GM23338 (cell line): Measurements from ENCODE around the gene CYCS. TPM values are rescaled to one million over a fixed set of nuclear protein-coding genes. Genes with fewer than 3 reads are reported as not detected.

ENCODE experiments used
- ATAC-seq: fragments of 200-7000 bp; cut with Tn5 transposase; 3 replicates; pipeline ENCODE4 v1.9.1; 2020
- DNase-seq: peaks from one replicate; pipeline ENCODE4 v3.0.0-alpha.2; 2015; ENCODE audit warnings: low spot score
- H2AFZ ChIP-seq: fragments of 200-600 bp; sonication (generic); 2 replicates; pipeline ENCODE4 v1.8.0; 2016; ENCODE audit warnings: antibody characterized with exemption, mild to moderate bottlenecking, moderate library complexity
- H3F3A ChIP-seq: fragments of 200-600 bp; sonication (generic); replicated peaks from 2 replicates; pipeline ENCODE4 v1.8.0; 2017; ENCODE audit warnings: antibody characterized with exemption, mixed run types, low read depth
- H3K27ac ChIP-seq: fragments of 200-600 bp; sonication (generic); 2 replicates; pipeline ENCODE4 v1.6.1; 2016; ENCODE audit warnings: low read depth
- H3K27me3 ChIP-seq: fragments of 200-600 bp; sonication (generic); 2 replicates; pipeline ENCODE4 v1.8.0; 2016; ENCODE audit warnings: mild to moderate bottlenecking, mixed run types, moderate library complexity; ENCODE audit not compliant: insufficient read depth
- H3K36me3 ChIP-seq: fragments of 200-600 bp; sonication (generic); 2 replicates; pipeline ENCODE4 v1.8.0; 2016; ENCODE audit warnings: mild to moderate bottlenecking; ENCODE audit not compliant: insufficient read depth
- H3K4me1 ChIP-seq: fragments of 200-600 bp; sonication (generic); 2 replicates; pipeline ENCODE4 v1.8.0; 2016; ENCODE audit warnings: mild to moderate bottlenecking, moderate library complexity; ENCODE audit not compliant: insufficient read depth
- H3K4me2 ChIP-seq: fragments of 200-600 bp; sonication (generic); 2 replicates; pipeline ENCODE4 v1.7.1; 2017; ENCODE audit warnings: mixed run types
- H3K4me3 ChIP-seq: fragments of 200-600 bp; sonication (generic); 2 replicates; pipeline ENCODE4 v1.6.1; 2016; ENCODE audit warnings: mixed run types
- H3K79me2 ChIP-seq: fragments of 200-600 bp; sonication (generic); replicated peaks from 2 replicates; pipeline ENCODE4 v1.8.0; 2017; ENCODE audit warnings: mild to moderate bottlenecking; ENCODE audit not compliant: insufficient read depth
- H3K9me2 ChIP-seq: fragments of 200-600 bp; sonication (generic); 2 replicates; pipeline ENCODE4 v1.8.0; 2017; ENCODE audit not compliant: insufficient read depth
- H4K20me1 ChIP-seq: fragments of 200-600 bp; sonication (generic); replicated peaks from 2 replicates; pipeline ENCODE4 v1.8.0; 2017; ENCODE audit warnings: mild to moderate bottlenecking; ENCODE audit not compliant: insufficient read depth
- H3K27ac Mint-ChIP-seq: 2 replicates; pipeline ENCODE4 v1.8.0; 2020; ENCODE audit warnings: inconsistent platforms, mild to moderate bottlenecking, moderate library complexity, mixed read lengths
- H3K27me3 Mint-ChIP-seq: 3 replicates; pipeline ENCODE4 v1.8.0; 2022; ENCODE audit warnings: low read depth, mild to moderate bottlenecking, moderate library complexity, mixed read lengths, inconsistent platforms; ENCODE audit not compliant: insufficient read depth, poor library complexity
- H3K36me3 Mint-ChIP-seq: 3 replicates; pipeline ENCODE4 v1.8.0; 2021; ENCODE audit warnings: low read depth, mild to moderate bottlenecking, inconsistent platforms, moderate library complexity, mixed read lengths
- H3K4me1 Mint-ChIP-seq: 3 replicates; pipeline ENCODE4 v1.8.0; 2020; ENCODE audit warnings: mild to moderate bottlenecking, inconsistent platforms, mixed read lengths
- H3K4me3 Mint-ChIP-seq: 3 replicates; pipeline ENCODE4 v1.8.0; 2021; ENCODE audit warnings: moderate library complexity, mild to moderate bottlenecking, inconsistent platforms, mixed read lengths
- H3K9me3 Mint-ChIP-seq: 3 replicates; pipeline ENCODE4 v1.8.0; 2020; ENCODE audit warnings: moderate library complexity, mild to moderate bottlenecking, inconsistent platforms, mixed read lengths
- POLR2AphosphoS5 ChIP-seq: IDR thresholded peaks from 2 replicates; pipeline ENCODE4 v1.6.1; 2016; ENCODE audit warnings: antibody characterized with exemption, low read depth
- REST ChIP-seq: IDR thresholded peaks from one replicate; pipeline ENCODE4 v1.6.1; 2018; ENCODE audit warnings: antibody characterized with exemption; ENCODE audit not compliant: unreplicated experiment
- STAT1 ChIP-seq: IDR thresholded peaks from one replicate; pipeline ENCODE4 v1.6.1; 2016; ENCODE audit warnings: antibody characterized with exemption; ENCODE audit not compliant: unreplicated experiment
- ZNF331 ChIP-seq: fragments of 250-450 bp; sonication (Bioruptor Pico); IDR thresholded peaks from 2 replicates; pipeline ENCODE4 v1.5.0; 2020; ENCODE audit warnings: low read depth, mild to moderate bottlenecking, moderate library complexity
- polyA plus RNA-seq: library from polyadenylated mRNA; unstranded; fragments of >200 nt; fragmentation: Nextera tagmentation; extraction: Ambion mirVana; gene quantifications from 2 replicates; pipeline ENCODE4 v1.2.1, GENCODE V29; 2016
- total RNA-seq: library from RNA; depleted of rRNA; stranded (reverse); fragments of >200 nt; shearing (Covaris generic); gene quantifications from 2 replicates; pipeline ENCODE4 v1.2.3, GENCODE V29; 2014
- TF ChIP-seq, protein P1 (sequence below): IDR thresholded peaks from 2 replicates; pipeline ENCODE4 v1.6.1; 2016; ENCODE audit warnings: antibody characterized with exemption
- TF ChIP-seq, protein P2 (sequence below): fragments of 250-450 bp; sonication (Bioruptor Pico); IDR thresholded peaks from 2 replicates; pipeline ENCODE4 v1.5.0; 2020; ENCODE audit warnings: mild to moderate bottlenecking, moderate library complexity
- TF ChIP-seq, protein P3 (sequence below), 2 experiments: fragments of 200-600 bp in 1 of 2; sonication (generic) in 1 of 2; conservative IDR thresholded peaks; 2 replicates each; pipeline versions ENCODE4 v1.5.1 to v1.6.1; 2016 to 2017; ENCODE audit warnings: antibody characterized with exemption in 2 of 2, low read depth in 2 of 2, mild to moderate bottlenecking in 2 of 2, moderate library complexity in 1 of 2

The CYCS gene
- total and polyA plus RNA-seq, 2 experiments from 2014 or later, result 131 to 468 TPM

GRCh38 chr7:25119102-25119501 is 6.0 kb downstream of the CYCS start:
- peaks cover 38% of the 10 kb centered on the region for H3K36me3 ChIP-seq
- Mint-ChIP-seq H3K4me3 (no peak overlapping the region), H3K36me3 (peaks cover 53% of the 10 kb centered on the region), H3K27me3 (peaks cover 9% of the 10 kb centered on the region), H3K9me3 (no peaks in the 10 kb centered on the region; the same call in 2 of the 3 replicates), H3K4me1 (peaks cover 7% of the 10 kb centered on the region; the same call in 2 of the 3 replicates), H3K27ac (no peak overlapping the region)
- H4K20me1 ChIP-seq, result peaks cover 36% of the 10 kb centered on the region
- DNase-seq, result no peak
- H3K9me2 ChIP-seq, result no peaks in the 10 kb centered on the region
- no peak overlapping the region for H3K27ac ChIP-seq
- no peak overlapping the region for H2AFZ ChIP-seq
- H3K4me2 ChIP-seq, result no peak overlapping the region
- TF ChIP-seq, protein P1, sequence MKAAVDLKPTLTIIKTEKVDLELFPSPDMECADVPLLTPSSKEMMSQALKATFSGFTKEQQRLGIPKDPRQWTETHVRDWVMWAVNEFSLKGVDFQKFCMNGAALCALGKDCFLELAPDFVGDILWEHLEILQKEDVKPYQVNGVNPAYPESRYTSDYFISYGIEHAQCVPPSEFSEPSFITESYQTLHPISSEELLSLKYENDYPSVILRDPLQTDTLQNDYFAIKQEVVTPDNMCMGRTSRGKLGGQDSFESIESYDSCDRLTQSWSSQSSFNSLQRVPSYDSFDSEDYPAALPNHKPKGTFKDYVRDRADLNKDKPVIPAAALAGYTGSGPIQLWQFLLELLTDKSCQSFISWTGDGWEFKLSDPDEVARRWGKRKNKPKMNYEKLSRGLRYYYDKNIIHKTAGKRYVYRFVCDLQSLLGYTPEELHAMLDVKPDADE, result no peak
- TF ChIP-seq ZNF331 (CRISPR knock-in tag) (no peak), POLR2AphosphoS5 (no peak), STAT1 (no peak), REST (no peak)
- TF ChIP-seq, protein P2, sequence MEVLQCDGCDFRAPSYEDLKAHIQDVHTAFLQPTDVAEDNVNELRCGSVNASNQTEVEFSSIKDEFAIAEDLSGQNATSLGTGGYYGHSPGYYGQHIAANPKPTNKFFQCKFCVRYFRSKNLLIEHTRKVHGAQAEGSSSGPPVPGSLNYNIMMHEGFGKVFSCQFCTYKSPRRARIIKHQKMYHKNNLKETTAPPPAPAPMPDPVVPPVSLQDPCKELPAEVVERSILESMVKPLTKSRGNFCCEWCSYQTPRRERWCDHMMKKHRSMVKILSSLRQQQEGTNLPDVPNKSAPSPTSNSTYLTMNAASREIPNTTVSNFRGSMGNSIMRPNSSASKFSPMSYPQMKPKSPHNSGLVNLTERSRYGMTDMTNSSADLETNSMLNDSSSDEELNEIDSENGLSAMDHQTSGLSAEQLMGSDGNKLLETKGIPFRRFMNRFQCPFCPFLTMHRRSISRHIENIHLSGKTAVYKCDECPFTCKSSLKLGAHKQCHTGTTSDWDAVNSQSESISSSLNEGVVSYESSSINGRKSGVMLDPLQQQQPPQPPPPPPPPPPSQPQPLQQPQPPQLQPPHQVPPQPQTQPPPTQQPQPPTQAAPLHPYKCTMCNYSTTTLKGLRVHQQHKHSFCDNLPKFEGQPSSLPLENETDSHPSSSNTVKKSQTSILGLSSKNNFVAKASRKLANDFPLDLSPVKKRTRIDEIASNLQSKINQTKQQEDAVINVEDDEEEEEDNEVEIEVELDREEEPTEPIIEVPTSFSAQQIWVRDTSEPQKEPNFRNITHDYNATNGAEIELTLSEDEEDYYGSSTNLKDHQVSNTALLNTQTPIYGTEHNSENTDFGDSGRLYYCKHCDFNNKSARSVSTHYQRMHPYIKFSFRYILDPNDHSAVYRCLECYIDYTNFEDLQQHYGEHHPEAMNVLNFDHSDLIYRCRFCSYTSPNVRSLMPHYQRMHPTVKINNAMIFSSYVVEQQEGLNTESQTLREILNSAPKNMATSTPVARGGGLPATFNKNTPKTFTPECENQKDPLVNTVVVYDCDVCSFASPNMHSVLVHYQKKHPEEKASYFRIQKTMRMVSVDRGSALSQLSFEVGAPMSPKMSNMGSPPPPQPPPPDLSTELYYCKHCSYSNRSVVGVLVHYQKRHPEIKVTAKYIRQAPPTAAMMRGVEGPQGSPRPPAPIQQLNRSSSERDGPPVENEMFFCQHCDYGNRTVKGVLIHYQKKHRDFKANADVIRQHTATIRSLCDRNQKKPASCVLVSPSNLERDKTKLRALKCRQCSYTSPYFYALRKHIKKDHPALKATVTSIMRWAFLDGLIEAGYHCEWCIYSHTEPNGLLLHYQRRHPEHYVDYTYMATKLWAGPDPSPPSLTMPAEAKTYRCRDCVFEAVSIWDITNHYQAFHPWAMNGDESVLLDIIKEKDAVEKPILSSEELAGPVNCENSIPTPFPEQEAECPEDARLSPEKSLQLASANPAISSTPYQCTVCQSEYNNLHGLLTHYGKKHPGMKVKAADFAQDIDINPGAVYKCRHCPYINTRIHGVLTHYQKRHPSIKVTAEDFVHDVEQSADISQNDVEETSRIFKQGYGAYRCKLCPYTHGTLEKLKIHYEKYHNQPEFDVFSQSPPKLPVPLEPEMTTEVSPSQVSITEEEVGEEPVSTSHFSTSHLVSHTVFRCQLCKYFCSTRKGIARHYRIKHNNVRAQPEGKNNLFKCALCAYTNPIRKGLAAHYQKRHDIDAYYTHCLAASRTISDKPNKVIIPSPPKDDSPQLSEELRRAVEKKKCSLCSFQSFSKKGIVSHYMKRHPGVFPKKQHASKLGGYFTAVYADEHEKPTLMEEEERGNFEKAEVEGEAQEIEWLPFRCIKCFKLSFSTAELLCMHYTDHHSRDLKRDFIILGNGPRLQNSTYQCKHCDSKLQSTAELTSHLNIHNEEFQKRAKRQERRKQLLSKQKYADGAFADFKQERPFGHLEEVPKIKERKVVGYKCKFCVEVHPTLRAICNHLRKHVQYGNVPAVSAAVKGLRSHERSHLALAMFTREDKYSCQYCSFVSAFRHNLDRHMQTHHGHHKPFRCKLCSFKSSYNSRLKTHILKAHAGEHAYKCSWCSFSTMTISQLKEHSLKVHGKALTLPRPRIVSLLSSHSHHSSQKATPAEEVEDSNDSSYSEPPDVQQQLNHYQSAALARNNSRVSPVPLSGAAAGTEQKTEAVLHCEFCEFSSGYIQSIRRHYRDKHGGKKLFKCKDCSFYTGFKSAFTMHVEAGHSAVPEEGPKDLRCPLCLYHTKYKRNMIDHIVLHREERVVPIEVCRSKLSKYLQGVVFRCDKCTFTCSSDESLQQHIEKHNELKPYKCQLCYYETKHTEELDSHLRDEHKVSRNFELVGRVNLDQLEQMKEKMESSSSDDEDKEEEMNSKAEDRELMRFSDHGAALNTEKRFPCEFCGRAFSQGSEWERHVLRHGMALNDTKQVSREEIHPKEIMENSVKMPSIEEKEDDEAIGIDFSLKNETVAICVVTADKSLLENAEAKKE, result no peak
- TF ChIP-seq, protein P3, sequence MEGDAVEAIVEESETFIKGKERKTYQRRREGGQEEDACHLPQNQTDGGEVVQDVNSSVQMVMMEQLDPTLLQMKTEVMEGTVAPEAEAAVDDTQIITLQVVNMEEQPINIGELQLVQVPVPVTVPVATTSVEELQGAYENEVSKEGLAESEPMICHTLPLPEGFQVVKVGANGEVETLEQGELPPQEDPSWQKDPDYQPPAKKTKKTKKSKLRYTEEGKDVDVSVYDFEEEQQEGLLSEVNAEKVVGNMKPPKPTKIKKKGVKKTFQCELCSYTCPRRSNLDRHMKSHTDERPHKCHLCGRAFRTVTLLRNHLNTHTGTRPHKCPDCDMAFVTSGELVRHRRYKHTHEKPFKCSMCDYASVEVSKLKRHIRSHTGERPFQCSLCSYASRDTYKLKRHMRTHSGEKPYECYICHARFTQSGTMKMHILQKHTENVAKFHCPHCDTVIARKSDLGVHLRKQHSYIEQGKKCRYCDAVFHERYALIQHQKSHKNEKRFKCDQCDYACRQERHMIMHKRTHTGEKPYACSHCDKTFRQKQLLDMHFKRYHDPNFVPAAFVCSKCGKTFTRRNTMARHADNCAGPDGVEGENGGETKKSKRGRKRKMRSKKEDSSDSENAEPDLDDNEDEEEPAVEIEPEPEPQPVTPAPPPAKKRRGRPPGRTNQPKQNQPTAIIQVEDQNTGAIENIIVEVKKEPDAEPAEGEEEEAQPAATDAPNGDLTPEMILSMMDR (conservative IDR thresholded peaks at IDR 0.05; ENCODE audit: low read depth in 2 of 2), result no peak
- no peak for ATAC-seq
- H3K27me3 ChIP-seq, result no peaks in the 10 kb centered on the region
- no peaks in the 10 kb centered on the region for H3K4me1 ChIP-seq
- peaks cover 27% of the 10 kb centered on the region for H3F3A ChIP-seq
- H3K4me3 ChIP-seq, result no peak overlapping the region
- peaks cover 29% of the 10 kb centered on the region for H3K79me2 ChIP-seq
